T-cell (primary cell): ENCODE measurements around the gene DNPH1. TPM values are rescaled to one million over a fixed set of nuclear protein-coding genes. Genes with fewer than 3 reads are reported as not detected.
A peak's percentile ranks its signal among the peaks of the same experiment; 100 is the strongest.

Experiments
- ATAC-seq, 4 experiments: fragments of 200-7000 bp in 3 of 4; fragments of 150-1000 bp in 1 of 4; cut with Tn5 transposase; replicated peaks in 1 of 4; 1 replicate in 3 of 4; 2 replicates in 1 of 4; pipeline ENCODE4 v1.10.0; 2021; ENCODE audit warnings: moderate library complexity in 3 of 4, mild to moderate bottlenecking in 2 of 4, moderate number of reproducible peaks in 1 of 4
- CTCF ChIA-PET, 2 donors: fragments of 300-600 bp; sonication (Branson Sonifier 250); formaldehyde crosslinking; loops; one replicate each; lab custom pipeline; 2022; ENCODE audit warnings: antibody characterized with exemption in 2 of 2; lab: Charles Lee
- POLR2A ChIA-PET, 2 donors: fragments of 300-600 bp; sonication (Branson Sonifier 250); formaldehyde crosslinking; loops; one replicate each; lab custom pipeline; 2022; ENCODE audit warnings: antibody characterized with exemption in 2 of 2; lab: Charles Lee
- DNase-seq, 35 experiments: peaks; one replicate each; pipeline versions ENCODE4 v3.0.0 to v3.0.0-alpha.2; 2013 to 2023
- H3K27ac ChIP-seq: one replicate; pipeline ENCODE4 v1.5.1; 2013; ENCODE audit warnings: low read length
- H3K27me3 ChIP-seq, 2 experiments: replicated peaks in 1 of 2; 1 replicate in 1 of 2; 2 replicates in 1 of 2; pipeline versions ENCODE4 v1.6.1 to v1.7.0; 2013; ENCODE audit warnings: low read length in 1 of 2, mixed read lengths in 1 of 2; ENCODE audit not compliant: control insufficient read depth in 2 of 2, insufficient read depth in 2 of 2; ENCODE audit errors: extremely low read depth in 1 of 2
- H3K36me3 ChIP-seq, 2 donors: 1 replicate in 1 of 2; 2 replicates in 1 of 2; pipeline versions ENCODE4 v1.6.1 to v1.7.0; 2013; ENCODE audit warnings: low read length in 1 of 2; ENCODE audit not compliant: control insufficient read depth in 2 of 2, insufficient read depth in 1 of 2; ENCODE audit errors: extremely low read depth in 1 of 2
- H3K4me1 ChIP-seq, 2 experiments: 1 replicate in 1 of 2; 2 replicates in 1 of 2; pipeline versions ENCODE4 v1.6.1 to v1.7.0; 2013; ENCODE audit warnings: low read length in 2 of 2, mixed read lengths in 1 of 2; ENCODE audit not compliant: insufficient read depth in 2 of 2, control insufficient read depth in 1 of 2; ENCODE audit errors: extremely low read depth in 1 of 2
- H3K4me3 ChIP-seq, 2 donors: 1 replicate in 1 of 2; 2 replicates in 1 of 2; pipeline versions ENCODE4 v1.5.1 to v1.7.0; 2013; ENCODE audit warnings: mild to moderate bottlenecking in 2 of 2, low read length in 1 of 2, moderate library complexity in 1 of 2; ENCODE audit not compliant: control insufficient read depth in 1 of 2; ENCODE audit errors: extremely low read depth in 1 of 2
- H3K9me3 ChIP-seq: 2 replicates; pipeline ENCODE4 v1.7.0; 2013
- H3K27ac Mint-ChIP-seq, 2 donors: one replicate each; pipeline ENCODE4 v1.8.0; 2020 to 2021; ENCODE audit warnings: mild to moderate bottlenecking in 2 of 2, mixed read lengths in 2 of 2
- H3K27me3 Mint-ChIP-seq, 2 donors: one replicate each; pipeline ENCODE4 v1.8.0; 2021 to 2022; ENCODE audit warnings: mixed read lengths in 2 of 2
- H3K36me3 Mint-ChIP-seq: one replicate; pipeline ENCODE4 v1.8.0; 2021; ENCODE audit warnings: mixed read lengths
- H3K4me1 Mint-ChIP-seq, 3 donors: one replicate each; pipeline ENCODE4 v1.8.0; 2020 to 2022; ENCODE audit warnings: mixed read lengths in 3 of 3, mild to moderate bottlenecking in 1 of 3
- H3K4me3 Mint-ChIP-seq, 3 donors: one replicate each; pipeline ENCODE4 v1.8.0; 2020 to 2022; ENCODE audit warnings: mild to moderate bottlenecking in 3 of 3, mixed read lengths in 3 of 3, moderate library complexity in 3 of 3
- H3K9me3 Mint-ChIP-seq, 3 donors: one replicate each; pipeline ENCODE4 v1.8.0; 2020 to 2022; ENCODE audit warnings: mixed read lengths in 3 of 3
- WGBS: methylation state at CpG from one replicate; pipeline ENCODE4 v1.1.5; 2013; ENCODE audit warnings: missing lambda C conversion rate; ENCODE audit not compliant: insufficient coverage; 5-methylcytosine and 5-hydroxymethylcytosine counted together
- total RNA-seq, 35 experiments: library from RNA in 6 of 35; stranded (reverse) in 6 of 35; fragments of 120-200 nt in 1 of 35; gene quantifications; one replicate each; pipeline versions ENCODE4 v1.2.1 to v1.2.4 and lab custom pipeline; 2013 to 2026

The DNPH1 gene, protein sequence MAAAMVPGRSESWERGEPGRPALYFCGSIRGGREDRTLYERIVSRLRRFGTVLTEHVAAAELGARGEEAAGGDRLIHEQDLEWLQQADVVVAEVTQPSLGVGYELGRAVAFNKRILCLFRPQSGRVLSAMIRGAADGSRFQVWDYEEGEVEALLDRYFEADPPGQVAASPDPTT
- total RNA-seq = 10 to 100 TPM; 28.5 to 76.1 (median 57.5) TPM
- total RNA-seq (2013) = 20.3 TPM
- total RNA-seq (lab: John Stamatoyannopoulos, UW) = 9.9 to 58.2 (median 17.7) reads per million in 29 experiments

DNA sequence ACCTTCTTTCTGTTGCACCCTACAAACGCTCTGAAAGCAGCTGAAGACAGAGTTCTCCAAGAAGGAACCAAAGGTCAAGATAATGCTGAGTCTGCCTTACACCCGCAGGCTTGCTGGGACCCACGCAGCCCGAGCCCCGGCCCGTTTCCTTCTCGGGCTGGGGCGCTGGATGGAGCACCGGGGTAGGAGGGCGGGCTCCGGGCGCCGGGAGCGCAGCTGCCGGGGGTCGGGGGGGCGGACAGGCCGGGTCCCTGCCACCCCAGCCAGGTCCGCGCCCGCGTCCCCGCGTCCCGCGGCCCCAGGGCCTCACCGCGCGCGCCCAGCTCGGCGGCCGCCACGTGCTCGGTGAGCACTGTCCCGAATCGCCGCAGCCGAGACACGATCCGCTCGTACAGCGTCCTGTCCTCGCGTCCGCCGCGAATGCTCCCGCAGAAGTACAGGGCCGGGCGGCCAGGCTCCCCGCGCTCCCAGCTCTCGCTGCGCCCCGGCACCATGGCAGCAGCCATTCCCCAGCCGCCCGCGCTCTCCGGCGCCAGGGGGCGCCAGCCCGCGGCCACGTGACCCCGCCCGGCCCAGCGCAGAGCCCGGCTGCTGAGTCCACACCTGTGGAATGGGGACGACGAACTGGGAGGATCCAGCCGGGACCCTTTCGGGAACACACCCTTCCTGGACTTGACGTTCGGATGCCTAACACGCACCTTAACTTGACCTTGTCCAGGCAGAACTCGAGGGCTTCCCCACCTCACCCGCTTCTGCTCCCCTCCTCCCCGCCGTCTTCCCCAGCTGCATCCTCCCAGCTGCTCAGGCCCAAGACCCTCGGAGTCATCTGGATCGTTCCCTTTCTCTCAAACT lies at the start of gene DNPH1:
DNPH1 (minus strand) TSS at position 531 of the 852 bp plus-strand sequence; CDS start at position 506, 25 bp downstream.
- ChIA-PET CTCF (interaction anchor here (0.5 to 1.6 kb wide), 8 partner anchors 9 to 154 kb away, joined by 3 to 5 read pairs (median 4); partner anchors contain the start of genes CUL9 (in 1 of the 2) and ZNF318 (in 1 of the 2)), POLR2A (interaction anchor here (0.5 to 0.7 kb wide), 4 partner anchors 9 to 252 kb away, joined by 3 to 8 read pairs (median 4); no protein-coding TSS in a partner anchor)
- Histone ChIP-seq H3K9me3 (no peaks in the 10 kb centered on the region), H3K27me3 (peaks cover 0 to 8% of the 10 kb centered on the region in 2 experiments), H3K27ac (peak within 1 kb of the TSS; percentile 34), H3K4me1 (peaks cover 5 to 42% of the 10 kb centered on the region in 2 experiments), H3K4me3 (peak within 1 kb of the TSS; percentile 56 to 66), H3K36me3 (peaks cover 0 to 5% of the 10 kb centered on the region in 2 donors)
- peak within 1 kb of the TSS; percentile 89 to 90 for H3K27ac Mint-ChIP-seq
- H3K9me3 Mint-ChIP-seq = no peaks in the 10 kb centered on the region
- DNase-seq (peak; percentile 35 to 89 (median 72)), ATAC-seq (peak; percentile 75 to 86 (median 84))
- H3K4me3 Mint-ChIP-seq = peak within 1 kb of the TSS; percentile 85 to 92 (median 89)
- peaks cover 0 to 2% of the 10 kb centered on the region in 2 donors for H3K27me3 Mint-ChIP-seq
- H3K36me3 Mint-ChIP-seq = no peaks in the 10 kb centered on the region
- WGBS = 2% methylated on average over 82 of the region's 82 CpGs
- H3K4me1 Mint-ChIP-seq = peaks cover 40 to 50% (median 48%) of the 10 kb centered on the region in 3 donors

DNA sequence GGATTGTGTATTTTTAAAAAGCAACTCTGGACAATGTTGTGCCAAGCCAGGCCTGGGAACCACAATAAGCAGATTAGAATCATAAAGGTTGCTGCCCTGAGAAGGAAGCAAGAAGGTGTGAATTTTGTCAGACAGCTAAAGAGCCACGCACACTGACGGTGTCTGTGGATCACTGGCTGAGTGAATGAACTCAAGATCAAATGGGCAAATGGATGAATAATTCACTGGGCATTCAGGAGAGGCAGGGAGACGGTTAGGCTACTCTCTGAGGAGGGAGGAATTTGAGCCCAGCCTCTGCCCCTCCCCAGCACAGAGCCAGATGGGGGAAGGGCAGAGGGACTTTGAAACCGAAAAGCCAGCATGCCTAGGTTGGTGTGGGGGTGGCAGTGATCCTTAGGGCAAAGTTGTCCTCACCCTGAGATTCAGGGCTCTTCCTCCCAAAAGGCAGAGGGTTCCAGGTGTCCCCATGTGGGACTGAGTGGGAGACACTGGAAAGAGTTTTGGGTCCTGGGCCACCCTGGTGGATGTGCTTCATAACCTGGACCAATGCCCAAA lies 49.3 kb upstream of the DNPH1 start:
- WGBS = 37% methylated on average over 2 of the region's 4 CpGs
- Mint-ChIP-seq H3K27me3 (peaks cover 30 to 46% of the 10 kb centered on the region in 2 donors), H3K4me1 (peaks cover 6 to 17% (median 12%) of the 10 kb centered on the region in 3 donors), H3K36me3 (no peaks in the 10 kb centered on the region), H3K9me3 (no peaks in the 10 kb centered on the region), H3K4me3 (no peak overlapping the region), H3K27ac (peak overlapping the region in 1 of 2 donors; percentile 1)
- CTCF ChIA-PET = no interaction called here
- Histone ChIP-seq H3K36me3 (no peaks in the 10 kb centered on the region), H3K27ac (no peak overlapping the region), H3K4me1 (peaks cover 0 to 24% of the 10 kb centered on the region in 2 experiments), H3K9me3 (no peaks in the 10 kb centered on the region), H3K27me3 (peaks cover 0 to 75% of the 10 kb centered on the region in 2 experiments), H3K4me3 (no peak overlapping the region)
- DNase-seq (no peak), ATAC-seq (no peak)
- POLR2A ChIA-PET = interaction anchor here in 1 of 2 donors (0.6 kb wide), 1 partner anchor 22 kb away, joined by 4 read pairs; no protein-coding TSS in a partner anchor

DNA sequence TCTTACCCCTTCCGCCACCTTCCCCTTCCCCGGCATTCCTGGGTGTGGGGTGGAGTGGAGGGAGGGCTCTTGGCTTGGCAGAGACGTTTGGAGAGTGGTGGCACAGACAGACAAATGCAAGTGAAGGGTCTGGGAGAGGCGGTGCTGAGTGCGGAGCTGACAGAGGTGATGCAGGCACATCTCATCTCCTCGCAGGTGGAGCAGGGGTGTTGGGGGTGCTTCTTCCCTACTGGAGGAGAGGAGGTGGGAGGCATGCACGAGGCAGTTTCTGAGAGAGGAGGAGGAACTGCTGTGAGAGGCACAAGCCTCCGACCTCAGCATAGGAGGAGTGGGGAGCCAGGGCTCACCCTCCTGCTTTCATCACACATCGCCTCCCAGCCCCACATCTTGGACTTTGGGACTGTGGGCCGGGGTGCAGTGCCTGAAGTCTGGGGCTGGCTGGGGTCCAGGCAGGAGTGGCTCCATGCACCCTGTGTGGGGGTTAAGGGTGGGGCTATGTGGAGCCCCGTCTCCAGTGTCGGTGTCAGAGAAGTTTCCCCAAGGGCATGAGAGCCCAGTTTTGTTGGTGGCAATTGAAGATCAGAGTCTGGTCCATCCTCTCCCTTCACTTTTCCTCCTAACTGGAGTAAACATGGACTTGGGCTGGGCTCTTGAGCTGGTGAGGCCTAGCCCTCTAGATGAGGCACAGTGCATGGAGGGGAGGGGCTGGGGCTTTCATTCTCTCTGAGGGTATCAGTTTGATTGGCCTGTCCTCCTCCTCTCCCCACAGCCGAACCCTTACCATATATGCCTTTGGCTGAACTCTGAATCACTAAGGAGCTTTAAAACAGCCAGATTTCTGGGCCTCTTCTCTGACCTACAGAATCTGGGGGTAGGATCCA lies 48.6 kb upstream of the DNPH1 start:
- H3K27ac Mint-ChIP-seq = no peak overlapping the region
- DNase-seq (no peak), ATAC-seq (no peak)
- no peaks in the 10 kb centered on the region for H3K9me3 ChIP-seq
- H3K4me1 ChIP-seq = peaks cover 0 to 24% of the 10 kb centered on the region in 2 experiments
- no peaks in the 10 kb centered on the region for H3K36me3 ChIP-seq
- ChIA-PET CTCF (no interaction called here), POLR2A (interaction anchor here in 1 of 2 donors (0.6 kb wide), 1 partner anchor 23 kb away, joined by 4 read pairs; no protein-coding TSS in a partner anchor)
- H3K4me3 ChIP-seq = no peak overlapping the region
- peaks cover 6 to 17% (median 12%) of the 10 kb centered on the region in 3 donors for H3K4me1 Mint-ChIP-seq
- H3K27ac ChIP-seq = no peak overlapping the region
- no peak overlapping the region for H3K4me3 Mint-ChIP-seq
- H3K36me3 Mint-ChIP-seq = no peaks in the 10 kb centered on the region
- H3K27me3 ChIP-seq = peaks cover 0 to 67% of the 10 kb centered on the region in 2 experiments
- H3K27me3 Mint-ChIP-seq = peaks cover 30 to 45% of the 10 kb centered on the region in 2 donors
- 93% methylated on average over 5 of the region's 13 CpGs for WGBS
- no peaks in the 10 kb centered on the region for H3K9me3 Mint-ChIP-seq

DNA sequence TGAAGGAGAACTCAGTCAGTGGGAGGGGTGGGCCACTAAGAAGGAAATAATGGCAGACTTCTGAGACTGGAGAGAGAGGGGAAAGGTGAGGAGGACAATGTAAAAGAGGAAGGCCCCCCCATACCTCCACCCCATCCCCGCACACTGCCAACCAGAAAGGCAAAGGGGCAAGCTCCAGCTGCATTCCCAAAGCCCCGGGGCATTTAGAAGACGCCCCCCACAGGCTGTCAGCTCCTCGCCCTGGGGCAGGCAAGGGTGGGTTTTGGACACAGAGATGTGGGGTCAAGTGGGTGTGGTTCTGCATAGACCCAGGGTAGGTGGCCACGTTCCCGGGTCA lies 48.0 kb upstream of the DNPH1 start:
- Mint-ChIP-seq H3K27ac (no peak overlapping the region), H3K27me3 (peaks cover 26 to 39% of the 10 kb centered on the region in 2 donors)

DNA sequence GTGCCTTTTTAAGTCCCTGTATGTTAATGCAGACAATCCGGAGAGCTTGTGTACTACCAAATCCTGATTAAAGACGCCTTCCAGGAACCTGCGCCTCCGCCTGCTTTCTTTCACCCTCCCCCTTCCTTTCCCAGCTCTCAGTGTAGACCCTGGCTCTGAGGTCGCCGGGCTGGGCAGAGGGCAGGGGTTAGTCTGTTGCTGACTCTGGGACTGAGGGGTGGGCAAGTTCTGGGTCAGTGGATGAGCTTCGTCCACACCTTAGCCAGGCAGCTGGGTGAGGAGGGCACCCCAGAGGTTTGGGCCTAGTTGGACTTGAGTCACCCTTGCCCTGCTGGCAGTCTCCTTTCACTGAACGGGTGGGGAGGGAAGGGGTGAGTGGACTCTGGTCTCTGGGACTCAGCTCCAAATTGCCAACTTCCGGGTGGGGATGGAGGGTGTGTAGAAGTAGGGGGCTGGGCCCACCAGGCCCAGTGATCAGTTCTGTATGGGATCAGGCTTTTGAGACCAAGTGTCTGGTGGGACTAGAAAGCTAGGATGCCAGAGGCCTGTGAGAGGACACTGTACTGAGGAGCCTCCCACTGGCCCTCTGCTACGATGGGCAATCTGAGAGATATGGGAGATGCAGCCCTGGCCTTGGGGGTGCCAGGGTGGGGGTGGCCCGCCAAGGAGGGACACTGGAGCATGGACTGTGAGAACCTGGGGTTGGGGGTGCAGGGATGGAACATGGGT lies 47.5 kb upstream of the DNPH1 start:
- Histone ChIP-seq H3K36me3 (no peaks in the 10 kb centered on the region), H3K27ac (no peak overlapping the region), H3K4me1 (peaks cover 0 to 24% of the 10 kb centered on the region in 2 experiments), H3K27me3 (peaks cover 0 to 59% of the 10 kb centered on the region in 2 experiments), H3K9me3 (no peaks in the 10 kb centered on the region), H3K4me3 (peak overlapping the region; percentile 50 to 61)
- H3K27ac Mint-ChIP-seq = no peak overlapping the region
- no peaks in the 10 kb centered on the region for H3K36me3 Mint-ChIP-seq
- peaks cover 6 to 17% (median 12%) of the 10 kb centered on the region in 3 donors for H3K4me1 Mint-ChIP-seq
- H3K4me3 Mint-ChIP-seq = peak overlapping the region; percentile 47 to 91 (median 74)
- DNase-seq (no peak), ATAC-seq (no peak)
- POLR2A ChIA-PET = interaction anchor here in 1 of 2 donors (0.6 to 0.7 kb wide), 2 partner anchors 12 to 298 kb away, joined by 4 read pairs; partner anchors contain the start of gene PEX6
- WGBS = 90% methylated on average over 5 of the region's 11 CpGs
- H3K9me3 Mint-ChIP-seq = no peaks in the 10 kb centered on the region
- CTCF ChIA-PET = no interaction called here
- H3K27me3 Mint-ChIP-seq = peaks cover 25 to 36% of the 10 kb centered on the region in 2 donors

More for the DNA sequence above, 48.0 kb upstream of the DNPH1 start:
- DNase-seq (no peak), ATAC-seq (no peak)
- CTCF ChIA-PET = no interaction called here
- Histone ChIP-seq H3K27ac (no peak overlapping the region), H3K4me1 (peaks cover 0 to 24% of the 10 kb centered on the region in 2 experiments), H3K36me3 (no peaks in the 10 kb centered on the region), H3K27me3 (peaks cover 0 to 61% of the 10 kb centered on the region in 2 experiments), H3K9me3 (no peaks in the 10 kb centered on the region), H3K4me3 (no peak overlapping the region)
- peaks cover 6 to 17% (median 12%) of the 10 kb centered on the region in 3 donors for H3K4me1 Mint-ChIP-seq
- H3K9me3 Mint-ChIP-seq = no peaks in the 10 kb centered on the region
- 80% methylated on average over 1 of the region's 6 CpGs for WGBS
- no peaks in the 10 kb centered on the region for H3K36me3 Mint-ChIP-seq
- POLR2A ChIA-PET = no interaction called here
- H3K4me3 Mint-ChIP-seq = peak overlapping the region in 2 of 3 donors; percentile 47 to 91
